ENCODE results near the gene KNTC1. TPM values are rescaled to one million over a fixed set of nuclear protein-coding genes. Genes with fewer than 3 reads are reported as not detected.
"Not testable (repeated sequence)": the region's sequence is repeated elsewhere in the genome, so short reads cannot be mapped to it uniquely, and the experiment has no call there.

KNTC1 gene
- polyA plus RNA-seq, 5 donors = 33.8 to 71.3 (median 55.2) TPM

DNA sequence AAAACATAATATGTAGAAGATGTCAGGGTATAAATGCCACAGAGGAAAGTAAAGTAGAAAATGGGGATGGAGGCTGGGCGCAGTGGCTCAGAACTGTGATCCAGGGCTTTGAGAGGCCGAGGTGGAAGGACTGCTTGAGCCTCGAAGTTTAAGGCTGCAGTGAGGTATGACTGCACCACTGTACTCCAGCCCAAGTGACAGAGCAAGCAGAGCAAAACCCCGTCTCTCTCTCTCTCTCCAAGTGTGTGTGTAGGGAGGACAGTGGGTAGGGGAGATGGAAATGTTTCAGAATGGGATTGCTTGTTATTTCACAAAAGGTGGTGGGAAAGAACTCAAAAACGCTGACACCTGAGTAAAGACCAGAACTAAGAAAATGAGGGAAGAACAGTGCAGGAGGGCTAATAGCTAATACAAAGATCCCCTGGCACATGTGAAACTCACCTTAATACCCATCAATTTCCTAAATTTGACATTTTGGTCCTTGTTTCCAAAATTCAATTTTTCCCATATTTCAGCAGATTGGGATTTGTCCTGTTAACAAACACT lies 20.6 kb upstream of the KNTC1 start:
- no peak for DNase-seq

DNA sequence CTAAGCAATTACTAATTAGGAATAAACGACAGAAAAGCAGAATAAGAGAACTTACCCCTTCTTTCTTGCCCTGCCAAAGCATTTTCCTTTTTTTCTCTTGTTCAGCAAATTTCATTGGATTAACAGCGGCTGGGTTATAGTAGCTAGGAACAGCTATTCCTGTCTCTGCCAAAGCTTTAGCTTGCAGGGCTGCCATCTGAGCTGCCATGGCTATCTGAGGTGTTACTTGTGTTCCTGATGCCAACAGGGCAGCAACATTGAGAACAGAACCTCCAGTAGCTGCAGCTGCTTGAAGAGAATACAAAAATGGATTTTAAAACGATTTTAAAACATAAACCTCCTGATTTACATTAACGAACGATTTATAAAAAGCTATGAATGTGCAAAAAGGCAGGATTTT lies 18.9 kb upstream of the KNTC1 start:
- DNase-seq = no peak

DNA sequence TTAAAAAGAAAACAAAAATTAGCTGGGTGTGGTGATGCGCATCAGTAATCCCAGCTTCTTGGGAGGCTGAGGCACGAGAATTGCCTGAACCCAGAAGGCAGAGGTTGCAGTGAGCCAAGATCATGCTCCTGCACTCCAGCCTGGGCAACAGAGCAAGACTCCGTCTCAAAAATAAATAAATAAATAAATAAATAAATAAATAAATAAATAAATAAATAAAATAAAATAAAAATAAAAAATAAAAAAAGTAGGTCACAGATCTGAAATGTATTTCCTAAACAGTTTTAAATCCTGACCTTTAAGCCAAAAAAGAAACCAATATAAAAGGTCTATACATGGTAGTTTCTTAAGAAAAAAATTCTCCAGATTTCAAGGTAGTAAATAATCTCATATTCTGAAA lies 14.0 kb upstream of the KNTC1 start:
- DNase-seq = not testable (repeated sequence)

DNA sequence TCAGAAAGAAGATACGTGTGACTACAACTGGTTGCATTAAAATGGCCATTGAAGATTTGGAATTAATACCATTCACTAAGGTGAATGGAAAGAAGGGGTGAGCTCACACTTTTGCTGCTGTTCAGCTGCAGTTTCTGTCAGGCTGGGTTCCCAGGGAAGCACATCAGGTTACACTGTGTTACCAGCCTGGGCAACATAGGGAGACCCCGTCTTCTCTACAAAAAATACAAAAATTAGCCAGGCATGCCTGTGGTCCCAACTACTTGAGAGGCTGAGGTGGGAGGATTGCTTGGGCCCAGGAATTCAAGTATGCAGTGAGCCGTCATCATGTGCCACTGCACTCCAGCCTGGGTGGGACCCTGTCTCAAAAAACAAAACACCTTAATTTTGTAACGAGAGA lies 13.4 kb upstream of the KNTC1 start:
- DNase-seq = no peak

GRCh38 chr12:122515275-122515674 lies 11.8 kb upstream of the KNTC1 start:
- no peak for DNase-seq

GRCh38 chr12:122516544-122517361 lies 10.3 kb upstream of the KNTC1 start:
- no peak for DNase-seq

DNA sequence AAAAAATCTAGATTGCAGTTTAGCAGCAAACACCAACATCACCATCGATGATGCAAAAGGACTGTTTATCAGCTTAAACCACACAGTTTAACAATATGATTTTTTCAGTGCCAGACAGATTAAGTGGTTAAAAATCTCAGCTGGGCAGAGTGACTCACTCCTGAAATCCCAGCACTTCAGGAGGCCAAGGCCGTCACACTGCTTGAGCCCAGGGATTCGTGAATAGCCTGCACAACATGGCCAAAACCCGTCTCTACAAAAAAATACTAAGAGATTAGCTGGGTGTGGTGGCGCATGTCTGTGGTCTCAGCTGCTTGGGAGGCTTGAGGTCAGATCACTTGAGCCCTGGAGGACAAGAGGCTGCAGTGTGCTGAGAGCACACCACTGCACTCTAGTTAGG lies 9.2 kb upstream of the KNTC1 start:
- DNase-seq = no peak

DNA sequence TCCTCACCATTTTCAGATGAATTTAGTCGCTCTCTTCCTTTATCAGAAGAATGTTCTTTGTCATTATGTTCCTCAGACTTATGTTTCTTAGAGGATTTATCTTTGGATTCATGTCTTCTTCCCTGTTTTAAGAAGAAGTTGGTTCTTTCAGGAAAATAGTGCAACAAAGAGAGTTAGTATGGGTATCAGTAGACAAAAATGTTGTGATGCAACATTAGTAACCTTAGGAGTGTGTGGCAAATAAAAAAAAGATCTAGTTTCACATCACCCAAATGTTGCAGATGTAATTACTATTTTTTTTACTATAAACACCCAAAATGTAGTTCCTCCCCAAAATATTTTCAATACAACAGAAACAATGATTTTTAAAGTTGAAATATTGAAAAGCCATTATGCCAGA lies 8.1 kb upstream of the KNTC1 start:
- no peak for DNase-seq

DNA sequence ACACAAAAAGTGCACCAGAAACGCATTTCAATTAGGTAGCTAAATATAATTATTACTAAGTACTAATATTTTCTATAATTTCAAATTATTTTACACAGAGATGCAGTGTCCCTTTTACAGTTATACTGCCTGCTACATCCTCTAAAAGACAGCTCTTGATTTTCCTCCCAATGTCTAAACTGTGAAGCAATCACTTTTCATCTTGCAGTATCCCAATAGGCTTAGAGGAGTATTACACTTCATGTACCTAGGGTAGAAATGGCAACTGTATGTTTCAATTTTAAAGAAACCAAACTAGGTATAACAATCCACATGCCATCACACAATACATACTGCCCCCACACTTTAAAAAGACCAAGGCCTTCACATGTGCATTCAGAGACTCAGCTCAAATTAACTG lies 7.6 kb upstream of the KNTC1 start:
- no peak for DNase-seq

DNA sequence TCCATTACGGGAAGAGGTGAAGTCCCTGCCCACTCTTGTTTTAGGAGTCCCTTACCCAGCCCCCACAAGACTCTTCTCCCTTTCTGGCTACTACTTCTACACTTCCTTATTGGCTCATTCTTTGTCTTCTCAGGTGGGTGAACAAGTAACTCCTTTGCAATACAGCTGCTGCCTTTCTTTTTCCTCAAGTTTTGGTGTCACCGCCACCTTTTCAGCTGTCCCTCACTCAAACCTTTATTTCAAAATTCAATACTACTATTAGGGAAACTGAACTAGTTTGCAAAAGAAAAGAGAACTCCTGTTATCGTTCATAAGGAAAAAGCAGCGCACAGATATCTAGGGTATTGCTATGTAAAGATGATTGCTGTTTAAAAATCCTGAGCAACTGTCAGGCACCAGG lies 6.4 kb upstream of the KNTC1 start:
- DNase-seq = no peak

DNA sequence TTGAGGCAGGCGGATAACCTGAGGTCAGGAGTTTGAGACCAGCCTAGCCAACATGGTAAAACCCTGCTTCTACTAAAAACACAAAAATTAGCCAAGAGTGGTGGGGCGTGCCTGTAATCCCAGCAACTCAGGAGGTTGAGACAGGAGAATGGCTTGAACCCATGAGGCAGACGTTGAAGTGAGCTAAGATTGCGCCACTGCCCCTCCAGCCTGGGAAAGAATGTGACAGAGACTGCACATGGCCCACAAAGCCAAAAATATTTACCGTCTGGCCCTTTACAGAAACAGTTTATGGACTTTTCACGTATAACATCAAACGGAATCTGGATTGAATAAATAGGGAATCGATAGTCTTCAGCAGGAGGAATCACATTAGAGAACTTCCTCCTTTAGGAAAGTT lies 3.8 kb upstream of the KNTC1 start:
- DNase-seq = no peak

DNA sequence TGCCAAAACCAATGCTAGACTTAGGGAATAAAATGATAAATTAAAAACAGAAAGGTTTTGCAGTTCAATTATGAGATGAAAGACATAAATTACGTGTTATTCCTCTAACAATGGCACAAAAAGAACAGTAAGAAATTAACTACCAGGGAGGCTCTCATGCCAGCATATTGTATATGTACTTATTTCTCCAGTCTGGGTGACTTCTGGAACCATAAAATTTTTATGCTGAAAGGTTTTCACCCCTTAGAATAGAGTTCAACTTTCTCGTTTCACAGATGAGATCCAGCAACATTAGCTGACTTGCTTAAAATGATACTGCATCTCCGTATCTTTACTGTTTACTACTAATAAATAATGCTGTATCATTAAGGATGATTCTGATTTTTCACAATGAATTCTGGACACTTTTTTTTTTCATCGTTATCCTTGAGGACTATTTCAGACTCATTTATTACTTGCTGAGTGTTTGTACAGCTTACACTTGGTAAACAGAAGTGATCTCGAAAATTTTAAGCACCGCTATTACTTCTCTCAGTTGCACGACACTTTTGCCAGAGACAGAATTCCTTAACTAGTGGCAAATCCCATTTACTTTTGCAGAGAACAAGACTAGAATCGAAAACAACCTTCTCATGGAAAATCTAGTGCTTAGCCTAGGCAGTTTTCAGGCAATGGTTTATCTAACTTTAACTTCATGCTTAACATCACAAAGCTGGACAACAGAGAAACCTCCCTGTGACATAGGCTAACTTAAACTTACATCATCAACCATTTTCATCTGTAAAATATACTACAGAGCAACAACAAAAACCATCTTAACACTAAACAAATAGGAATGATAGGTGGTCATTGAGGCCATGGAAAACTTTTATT lies 3.0 kb upstream of the KNTC1 start:
- no peak for DNase-seq

GRCh38 chr12:122527478-122527944 lies 462 bp downstream of the KNTC1 start:
- DNase-seq = no peak

- no peak for DNase-seq
Observed at GRCh38 chr12:122528582-122528981, 1.5 kb downstream of the KNTC1 start.

DNA sequence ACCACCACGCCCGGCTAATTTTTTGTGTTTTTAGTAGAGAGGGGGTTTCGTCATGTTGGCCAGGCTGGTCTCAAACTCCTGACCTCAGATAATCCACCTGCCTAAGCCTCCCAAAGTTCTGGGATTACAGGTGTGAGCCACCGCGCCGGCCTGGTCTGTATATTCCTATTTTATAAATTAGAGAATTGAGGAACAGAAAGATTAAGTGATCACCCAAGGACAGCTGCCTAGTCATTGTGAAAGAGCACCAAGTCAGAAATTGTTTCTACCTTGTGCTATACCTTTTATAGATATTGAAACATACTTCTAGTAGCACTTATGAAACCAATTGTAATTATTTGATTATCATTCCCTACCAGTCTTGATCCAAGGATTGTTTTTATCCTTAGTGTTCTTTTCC lies 1.9 kb downstream of the KNTC1 start:
- DNase-seq = no peak

DNA sequence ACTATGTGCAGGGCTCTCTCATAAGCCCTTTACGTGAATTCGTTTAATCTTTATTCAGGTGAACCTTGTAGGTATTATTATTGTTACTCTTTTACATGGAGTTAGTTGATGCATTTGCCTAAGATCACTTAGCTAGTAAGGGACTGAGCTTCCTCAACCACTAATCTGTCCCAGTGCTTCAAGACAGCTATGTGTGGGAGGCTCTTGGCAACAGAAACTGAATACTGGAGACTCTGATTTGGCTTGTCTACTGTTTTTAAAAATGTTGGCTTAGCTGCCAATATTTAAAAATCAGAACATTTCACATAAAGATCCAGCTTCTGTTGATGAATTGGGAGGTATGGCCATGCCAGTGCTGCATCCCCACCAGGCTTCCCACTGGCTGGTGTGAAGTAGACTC lies 6.8 kb downstream of the KNTC1 start:
- DNase-seq = no peak

GRCh38 chr12:122537021-122537420 lies 10.0 kb downstream of the KNTC1 start:
- no peak for DNase-seq

DNA sequence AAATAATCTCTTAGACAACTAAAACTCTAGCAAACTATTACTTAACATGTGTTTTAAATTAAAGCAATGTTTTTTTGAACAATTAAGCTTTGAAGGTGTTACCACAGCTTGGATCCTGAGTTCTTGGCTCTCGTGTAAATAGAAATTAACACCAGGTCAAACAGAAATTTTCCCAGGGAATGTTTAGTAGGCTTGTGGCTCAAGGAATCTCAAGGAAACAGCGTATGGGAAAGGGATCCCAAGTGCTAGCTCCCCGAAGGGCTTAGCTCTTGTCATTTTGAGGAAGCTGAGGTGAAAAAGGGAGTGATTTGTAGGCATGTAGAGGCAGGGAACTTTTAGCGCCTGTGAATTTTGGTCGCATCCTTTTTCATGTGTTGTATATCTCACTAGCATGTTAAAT lies 11.4 kb downstream of the KNTC1 start:
- no peak for DNase-seq

GRCh38 chr12:122544537-122544936 lies 17.5 kb downstream of the KNTC1 start:
- no peak for DNase-seq

- DNase-seq = no peak
Observed at GRCh38 chr12:122545855-122546254, 18.8 kb downstream of the KNTC1 start.

- no peak for DNase-seq
Observed at GRCh38 chr12:122547330-122547729, 20.3 kb downstream of the KNTC1 start.

- no peak for DNase-seq
Observed at GRCh38 chr12:122558745-122559641, 31.9 kb downstream of the KNTC1 start.
